DND-41 (cell line): ENCODE results near the gene GREB1.

Experiments
- ATAC-seq: fragments of 200-7000 bp; cut with Tn5 transposase; 3 replicates; pipeline ENCODE4 v1.9.1; 2021; ENCODE audit warnings: low read depth; ENCODE audit not compliant: insufficient read depth
- DNase-seq: peaks from one replicate; pipeline ENCODE4 v3.0.0-alpha.2; 2020
- H2AFZ ChIP-seq: 2 replicates; pipeline ENCODE4 v1.6.0; 2012; ENCODE audit warnings: low read depth, low read length
- H3K27ac ChIP-seq: 2 replicates; pipeline ENCODE4 v1.5.1; 2012; ENCODE audit warnings: low read length, inconsistent platforms
- H3K27me3 ChIP-seq: fragments of 200-600 bp; sonication (generic); 2 replicates; pipeline ENCODE4 v1.6.0; 2012; ENCODE audit warnings: low read length, mild to moderate bottlenecking, inconsistent platforms; ENCODE audit not compliant: insufficient read depth, poor library complexity
- H3K36me3 ChIP-seq: 2 replicates; pipeline ENCODE4 v1.5.1; 2012; ENCODE audit warnings: low read length, inconsistent platforms; ENCODE audit not compliant: insufficient read depth
- H3K4me1 ChIP-seq: 2 replicates; pipeline ENCODE4 v1.5.1; 2012; ENCODE audit warnings: mild to moderate bottlenecking, low read length; ENCODE audit not compliant: insufficient read depth
- H3K4me2 ChIP-seq: 2 replicates; pipeline ENCODE4 v1.6.0; 2012; ENCODE audit warnings: mild to moderate bottlenecking, moderate library complexity, low read length, inconsistent platforms; ENCODE audit not compliant: insufficient read depth
- H3K4me3 ChIP-seq, 2 experiments: fragments of 200-600 bp in 1 of 2; shearing (Covaris generic) in 1 of 2; 2 replicates each; pipeline ENCODE4 v1.5.1; 2012 to 2016; ENCODE audit warnings: inconsistent platforms in 2 of 2, low read length in 2 of 2, mild to moderate bottlenecking in 2 of 2, low read depth in 1 of 2, moderate library complexity in 1 of 2
- H3K79me2 ChIP-seq: 2 replicates; pipeline ENCODE4 v1.6.0; 2012; ENCODE audit warnings: low read length, inconsistent platforms; ENCODE audit not compliant: insufficient read depth
- H3K9ac ChIP-seq: 2 replicates; pipeline ENCODE4 v1.6.0; 2012; ENCODE audit warnings: low read depth, mild to moderate bottlenecking, inconsistent platforms, low read length, moderate library complexity
- H3K9me3 ChIP-seq: 2 replicates; pipeline ENCODE4 v1.5.1; 2012; ENCODE audit warnings: low read length, moderate library complexity, mild to moderate bottlenecking, inconsistent platforms; ENCODE audit not compliant: insufficient read depth, severe bottlenecking
- H4K20me1 ChIP-seq: 2 replicates; pipeline ENCODE4 v1.6.0; 2012; ENCODE audit warnings: low read length; ENCODE audit not compliant: insufficient read depth
- EZH2 ChIP-seq: IDR thresholded peaks from 3 replicates; pipeline ENCODE4 v1.6.1; 2012; ENCODE audit warnings: borderline replicate concordance, low read depth, mild to moderate bottlenecking, moderate library complexity, low read length, inconsistent platforms; ENCODE audit not compliant: severe bottlenecking
- TF ChIP-seq, protein P1 (sequence below): IDR thresholded peaks from 2 replicates; pipeline ENCODE4 v1.5.1; 2012; ENCODE audit warnings: borderline replicate concordance, low read length, moderate library complexity, mild to moderate bottlenecking; ENCODE audit not compliant: poor library complexity, severe bottlenecking; ENCODE audit errors: extremely low read depth

The GREB1 gene

DNA sequence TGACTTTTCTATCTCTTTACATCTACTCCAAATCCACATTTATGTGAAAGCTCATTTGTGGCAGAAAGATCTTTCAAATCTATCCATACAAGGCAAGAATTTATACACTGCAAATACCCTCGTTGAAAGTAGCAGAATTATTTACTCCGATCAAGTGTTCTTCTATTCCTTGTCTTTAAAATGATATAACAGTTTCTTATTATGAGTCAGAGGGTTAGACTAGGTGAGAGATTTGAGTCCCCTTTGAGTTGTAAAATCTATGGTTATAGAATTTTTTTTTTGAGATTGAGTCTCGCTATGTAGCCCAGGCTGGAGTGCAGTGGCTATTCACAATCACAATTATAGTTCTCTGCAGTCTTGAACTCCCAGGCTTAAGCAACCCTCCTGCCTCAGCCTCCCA lies 5.6 kb upstream of the GREB1 start:
- Histone ChIP-seq H4K20me1 (no peaks in the 10 kb centered on the region), H3K4me3 (no peak overlapping the region), H2AFZ (no peak overlapping the region), H3K27ac (no peak overlapping the region), H3K79me2 (no peaks in the 10 kb centered on the region), H3K4me1 (no peaks in the 10 kb centered on the region), H3K9ac (no peak overlapping the region), H3K27me3 (no peaks in the 10 kb centered on the region), H3K9me3 (no peaks in the 10 kb centered on the region), H3K4me2 (no peak overlapping the region), H3K36me3 (no peaks in the 10 kb centered on the region)
- DNase-seq, result no peak
- ATAC-seq, result no peak
- TF ChIP-seq EZH2, result no peak
- TF ChIP-seq, protein P1, sequence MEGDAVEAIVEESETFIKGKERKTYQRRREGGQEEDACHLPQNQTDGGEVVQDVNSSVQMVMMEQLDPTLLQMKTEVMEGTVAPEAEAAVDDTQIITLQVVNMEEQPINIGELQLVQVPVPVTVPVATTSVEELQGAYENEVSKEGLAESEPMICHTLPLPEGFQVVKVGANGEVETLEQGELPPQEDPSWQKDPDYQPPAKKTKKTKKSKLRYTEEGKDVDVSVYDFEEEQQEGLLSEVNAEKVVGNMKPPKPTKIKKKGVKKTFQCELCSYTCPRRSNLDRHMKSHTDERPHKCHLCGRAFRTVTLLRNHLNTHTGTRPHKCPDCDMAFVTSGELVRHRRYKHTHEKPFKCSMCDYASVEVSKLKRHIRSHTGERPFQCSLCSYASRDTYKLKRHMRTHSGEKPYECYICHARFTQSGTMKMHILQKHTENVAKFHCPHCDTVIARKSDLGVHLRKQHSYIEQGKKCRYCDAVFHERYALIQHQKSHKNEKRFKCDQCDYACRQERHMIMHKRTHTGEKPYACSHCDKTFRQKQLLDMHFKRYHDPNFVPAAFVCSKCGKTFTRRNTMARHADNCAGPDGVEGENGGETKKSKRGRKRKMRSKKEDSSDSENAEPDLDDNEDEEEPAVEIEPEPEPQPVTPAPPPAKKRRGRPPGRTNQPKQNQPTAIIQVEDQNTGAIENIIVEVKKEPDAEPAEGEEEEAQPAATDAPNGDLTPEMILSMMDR, result no peak

DNA sequence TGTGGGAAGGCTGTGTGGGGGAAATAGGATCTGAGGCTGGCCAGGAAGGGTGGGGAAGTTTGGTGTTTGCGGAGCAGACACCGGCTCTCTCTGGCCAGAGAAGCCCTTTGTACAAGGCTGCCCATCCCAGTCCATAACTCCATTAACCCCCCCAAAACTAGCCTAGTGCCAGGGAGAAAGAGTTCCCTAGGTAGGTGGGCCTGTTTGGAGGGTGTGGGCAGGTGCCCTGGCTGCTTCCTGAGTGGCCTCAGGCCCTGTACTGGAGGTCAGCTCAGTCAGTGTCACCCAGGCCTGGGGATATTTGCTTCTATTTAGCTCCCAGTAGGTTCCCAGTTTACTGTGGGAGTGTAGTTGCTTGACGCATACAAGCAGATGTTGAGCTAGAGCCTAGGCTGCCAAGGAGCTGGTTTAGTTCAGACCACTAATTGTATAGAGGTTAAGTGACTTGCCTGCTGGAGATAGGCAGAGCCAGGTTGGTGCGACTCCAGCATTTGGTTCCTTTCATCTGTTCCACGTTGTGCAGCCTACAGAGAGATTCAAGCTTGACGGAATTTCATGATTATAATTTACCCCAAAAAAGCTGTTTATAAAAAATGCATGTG lies 2.9 kb upstream of the GREB1 start:
- TF ChIP-seq EZH2, result no peak
- TF ChIP-seq, protein P1, result no peak
- Histone ChIP-seq H3K4me1 (no peaks in the 10 kb centered on the region), H3K27me3 (no peaks in the 10 kb centered on the region), H3K9ac (no peak overlapping the region), H3K27ac (no peak overlapping the region), H3K79me2 (no peaks in the 10 kb centered on the region), H3K4me2 (no peak overlapping the region), H2AFZ (no peak overlapping the region), H4K20me1 (no peaks in the 10 kb centered on the region), H3K4me3 (no peak overlapping the region), H3K36me3 (no peaks in the 10 kb centered on the region), H3K9me3 (no peaks in the 10 kb centered on the region)
- no peak for DNase-seq
- no peak for ATAC-seq

DNA sequence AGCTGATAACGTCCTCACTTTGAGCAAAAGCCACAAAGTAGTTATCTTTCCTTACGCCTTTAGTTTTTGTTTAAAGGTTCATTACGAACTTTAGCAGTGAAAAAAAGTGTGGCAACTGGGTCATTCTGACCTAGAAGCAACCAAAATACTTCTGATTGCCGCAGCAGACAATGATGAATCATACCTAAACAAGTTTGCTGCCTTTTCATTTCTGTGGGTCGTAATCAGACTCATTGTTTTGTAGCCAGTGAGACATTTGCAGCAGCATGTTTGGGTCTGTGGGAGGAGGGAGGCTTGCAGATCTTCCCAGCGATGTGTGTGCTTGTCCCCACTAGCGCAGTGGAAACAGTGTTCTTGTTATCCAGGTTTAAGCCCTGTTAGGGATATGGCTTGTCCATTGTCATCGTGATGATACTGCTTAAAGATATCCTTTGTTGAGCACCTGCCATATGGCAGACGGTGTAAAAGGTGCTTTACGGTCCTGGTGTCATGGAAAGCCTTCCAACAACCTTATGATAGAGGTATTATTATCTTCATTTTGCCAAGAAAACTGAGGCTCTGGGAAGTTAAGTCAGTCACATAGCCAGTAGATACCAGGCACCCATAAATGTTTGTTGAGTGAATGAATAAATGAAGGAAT lies 1.3 kb upstream of the GREB1 start:
- DNase-seq (no peak), ATAC-seq (no peak)
- Histone ChIP-seq H2AFZ (no peak overlapping the region), H3K79me2 (no peaks in the 10 kb centered on the region), H3K4me3 (no peak overlapping the region), H3K9ac (no peak overlapping the region), H3K27me3 (no peaks in the 10 kb centered on the region), H3K4me1 (no peaks in the 10 kb centered on the region), H4K20me1 (no peaks in the 10 kb centered on the region), H3K27ac (no peak overlapping the region), H3K9me3 (no peaks in the 10 kb centered on the region), H3K4me2 (no peak overlapping the region), H3K36me3 (no peaks in the 10 kb centered on the region)
- TF ChIP-seq, protein P1, result no peak
- no peak for TF ChIP-seq EZH2
